Measurements from ENCODE around the gene SUGP2.
"Not testable (repeated sequence)": the region's sequence is repeated elsewhere in the genome, so short reads cannot be mapped to it uniquely, and the experiment has no call there.

SUGP2 gene

GRCh38 chr19:18955042-18955441 lies 78.3 kb downstream of the SUGP2 start:
- DNase-seq (ENCODE audit: low read depth in 2 of 3, low spot score in 2 of 3) = no peak

DNA sequence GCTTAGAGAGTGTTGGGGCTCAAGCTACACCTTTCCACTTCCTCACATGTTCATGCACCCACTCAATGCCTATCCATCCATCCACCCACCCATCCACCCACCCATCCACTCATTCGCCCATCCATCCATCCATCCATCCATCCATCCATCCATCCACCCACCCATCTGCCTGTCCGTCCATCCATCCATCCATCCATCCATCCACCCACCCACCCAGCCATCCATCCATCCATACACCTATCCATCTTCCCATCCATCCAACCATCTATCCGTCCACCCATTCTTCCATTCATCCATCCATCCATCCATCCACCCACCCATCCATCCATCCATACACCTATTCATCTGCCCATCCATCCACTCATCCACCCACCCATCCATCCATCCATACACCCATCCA lies 79.2 kb downstream of the SUGP2 start:
- DNase-seq (ENCODE audit: low read depth in 2 of 3, low spot score in 2 of 3) = no peak

- DNase-seq (ENCODE audit: low read depth in 2 of 3, low spot score in 2 of 3) = not testable (repeated sequence)
These were observed 80.8 kb downstream of the SUGP2 start for GRCh38 chr19:18952364-18953003.

- DNase-seq (ENCODE audit: low read depth in 2 of 3, low spot score in 2 of 3) = no peak
These were observed 81.5 kb downstream of the SUGP2 start for GRCh38 chr19:18951721-18952281.

DNA sequence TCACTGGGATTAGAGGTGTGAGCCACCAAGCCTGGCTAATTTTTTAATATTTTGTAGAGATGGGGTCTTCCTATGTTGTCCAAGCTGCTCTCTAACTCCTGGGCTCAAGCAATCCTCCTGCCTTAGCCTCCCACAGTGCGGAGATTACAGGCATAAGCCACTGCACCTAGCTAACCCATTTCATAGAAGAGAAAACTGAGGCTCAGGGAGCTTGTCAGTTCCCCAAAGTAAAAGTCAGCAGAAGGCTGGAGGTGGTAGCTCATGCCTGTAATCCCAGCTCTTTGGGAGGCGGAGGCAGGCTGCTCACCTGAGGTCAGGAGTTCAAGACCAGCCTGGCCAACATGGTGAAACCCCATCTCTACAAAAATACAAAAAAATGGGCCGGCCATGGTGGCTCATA lies 83.5 kb downstream of the SUGP2 start:
- DNase-seq (ENCODE audit: low read depth in 2 of 3, low spot score in 2 of 3) = no peak

DNA sequence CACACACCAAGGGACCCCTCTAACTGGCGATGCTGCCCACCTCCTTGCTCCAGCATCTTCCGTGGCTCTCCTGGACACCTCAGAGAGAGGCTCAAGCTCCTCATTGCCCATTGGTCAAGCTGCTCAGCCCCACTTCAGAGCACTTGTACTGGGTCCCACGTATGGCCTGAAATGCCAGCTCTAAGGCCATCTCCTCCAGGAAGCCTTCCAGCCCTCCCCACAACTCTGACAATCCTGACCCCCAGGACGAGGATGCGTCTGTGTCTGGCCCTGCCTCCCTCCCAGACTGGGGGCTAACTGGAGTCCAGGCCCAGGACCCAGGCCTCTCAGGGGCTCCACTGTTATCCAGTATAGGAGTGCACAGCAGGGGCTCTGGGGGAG lies 84.4 kb downstream of the SUGP2 start:
- no peak for DNase-seq (ENCODE audit: low read depth in 2 of 3, low spot score in 2 of 3)

DNA sequence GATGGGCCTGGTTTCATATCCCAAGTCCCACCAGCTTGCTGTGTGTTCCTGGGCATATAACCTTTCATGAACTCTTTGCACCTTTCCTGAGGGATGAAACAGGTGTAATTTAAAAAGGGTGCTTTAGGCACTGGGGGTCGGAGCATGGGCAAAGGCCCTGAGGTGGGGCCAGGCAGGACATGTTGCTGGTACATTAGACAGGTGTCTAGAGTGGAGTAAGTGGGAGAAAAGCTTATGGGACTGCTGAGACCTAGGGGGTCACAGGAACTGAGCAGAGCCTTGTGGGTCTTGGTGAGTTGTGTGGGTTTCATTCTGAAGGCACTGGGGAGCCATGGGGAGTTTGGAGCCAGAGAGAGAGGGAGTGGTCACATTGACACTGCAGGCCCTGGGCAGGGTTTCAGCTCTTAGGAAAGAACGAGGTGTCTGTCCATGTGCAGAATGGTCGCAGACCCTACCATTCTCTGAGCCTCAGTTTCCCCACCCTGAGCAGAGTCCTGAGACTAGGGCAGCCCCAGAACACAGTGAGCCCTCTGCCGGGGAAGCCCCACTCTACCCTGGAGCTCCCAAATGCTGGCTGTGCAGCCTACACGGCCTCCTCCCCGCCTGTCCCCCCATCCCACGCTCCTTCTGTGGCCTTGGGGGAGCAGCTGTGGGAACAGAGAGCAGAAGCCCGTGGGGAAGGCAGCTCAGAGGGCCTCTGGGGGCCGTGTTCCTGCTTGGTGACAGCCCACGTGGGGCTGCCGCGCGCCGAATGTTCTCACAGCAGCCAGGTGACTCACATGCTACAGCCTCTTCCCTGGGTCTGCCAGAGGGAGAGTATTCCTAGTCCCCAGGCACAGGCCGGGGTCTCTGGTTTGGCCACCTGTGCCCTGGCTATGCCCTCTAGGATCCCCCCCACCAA lies 85.0 kb downstream of the SUGP2 start:
- no peak for DNase-seq (ENCODE audit: low read depth in 2 of 3, low spot score in 2 of 3)

GRCh38 chr19:18946918-18947317 lies 86.4 kb downstream of the SUGP2 start:
- DNase-seq (ENCODE audit: low read depth in 2 of 3, low spot score in 2 of 3) = no peak

DNA sequence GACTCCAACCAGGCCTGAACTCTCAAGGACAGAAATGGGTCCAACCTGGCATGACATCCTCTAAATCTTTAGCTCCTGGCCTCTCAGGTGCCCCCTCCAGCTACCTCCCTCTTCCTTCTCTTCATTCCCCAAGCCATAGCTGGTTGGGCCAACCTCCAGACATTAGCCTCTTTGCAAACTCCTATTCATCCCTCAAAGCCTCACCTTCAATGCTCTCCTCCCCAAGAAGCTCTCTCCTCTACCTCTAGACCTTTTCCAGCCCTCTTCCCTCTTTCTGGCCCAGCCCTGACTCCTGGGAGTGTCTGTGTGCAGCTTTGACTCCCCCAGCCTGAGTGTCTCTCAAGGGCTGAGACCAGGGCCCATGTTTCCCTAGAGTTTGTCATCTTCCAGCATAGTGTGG lies 87.0 kb downstream of the SUGP2 start:
- no peak for DNase-seq (ENCODE audit: low read depth in 2 of 3, low spot score in 2 of 3)

DNA sequence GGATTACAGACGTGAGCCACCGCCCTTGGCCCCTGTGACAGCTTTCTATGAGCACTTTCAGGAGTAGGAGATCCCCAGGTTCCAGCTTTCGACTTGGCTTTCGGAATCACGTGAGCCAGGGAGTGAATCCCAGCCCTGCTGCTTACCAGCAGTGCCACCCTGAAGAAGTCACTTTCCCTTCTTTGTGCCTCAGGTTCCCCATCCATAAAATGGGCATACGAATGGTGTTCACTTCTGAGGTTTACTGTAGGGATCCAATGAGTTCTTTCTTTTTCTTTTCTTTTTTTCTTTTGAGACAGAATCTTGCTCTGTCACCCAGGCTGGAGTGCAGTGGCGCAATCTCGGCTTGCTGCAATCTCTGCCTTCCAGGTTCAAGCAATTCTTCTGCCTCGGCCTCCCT lies 88.0 kb downstream of the SUGP2 start:
- no peak for DNase-seq (ENCODE audit: low read depth in 2 of 3, low spot score in 2 of 3)

- no peak for DNase-seq (ENCODE audit: low read depth in 2 of 3, low spot score in 2 of 3)
These were observed 89.9 kb downstream of the SUGP2 start for GRCh38 chr19:18943465-18943864.

DNA sequence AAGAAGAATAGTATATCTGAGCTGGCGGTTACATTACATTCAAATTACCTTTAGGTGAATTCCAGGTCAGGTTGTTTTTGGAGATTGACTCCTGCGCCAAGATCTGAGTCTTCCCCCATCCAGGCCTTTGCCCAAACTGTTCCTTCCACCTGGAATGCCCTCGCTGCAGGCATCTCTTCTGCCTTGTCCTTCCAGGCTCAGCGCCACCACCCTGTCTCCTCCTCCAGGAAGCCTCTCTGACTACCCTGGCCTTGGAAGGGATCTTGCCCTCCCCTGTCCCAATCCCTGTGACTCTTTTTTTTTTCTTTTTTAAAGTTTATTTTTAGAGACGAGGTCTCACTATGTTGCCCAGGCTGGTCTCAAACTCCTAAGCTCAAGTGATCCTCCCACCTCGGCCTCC lies 90.6 kb downstream of the SUGP2 start:
- no peak for DNase-seq (ENCODE audit: low read depth in 2 of 3, low spot score in 2 of 3)

DNA sequence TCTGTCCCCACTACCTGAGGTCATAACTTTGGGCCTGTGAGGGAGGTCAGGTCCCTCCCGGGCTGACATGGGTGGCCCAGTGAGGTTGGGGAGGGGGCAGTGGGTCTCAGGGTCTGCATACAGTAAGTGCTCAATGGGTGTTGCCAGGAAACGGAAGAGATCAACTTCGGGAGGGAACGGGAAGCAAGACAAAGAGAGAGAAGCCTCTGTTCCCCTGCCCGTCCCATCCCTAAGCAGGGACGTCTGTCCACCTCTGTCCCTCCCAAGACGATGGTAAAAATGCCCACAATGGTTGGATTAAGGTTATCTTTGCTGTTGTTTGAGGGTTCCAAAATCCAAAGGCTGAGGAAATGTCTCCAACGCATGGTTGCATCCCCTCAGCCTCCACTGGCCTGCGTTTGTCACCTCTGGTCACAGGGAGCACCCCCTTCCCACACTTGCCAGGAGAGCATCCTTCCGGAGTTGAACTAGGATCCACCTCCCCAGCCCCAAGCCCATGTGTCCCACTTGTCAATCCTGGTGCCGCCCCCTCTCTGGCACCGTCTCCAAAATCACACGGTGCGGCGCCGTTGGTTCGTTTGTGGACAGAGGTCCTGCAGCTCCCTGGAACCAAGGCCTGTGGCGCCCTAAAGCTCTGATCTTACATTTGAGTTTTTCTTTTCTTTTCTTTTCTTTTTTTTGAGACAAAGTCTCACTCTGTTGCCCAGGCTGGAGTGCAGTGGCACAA lies 91.5 kb downstream of the SUGP2 start:
- no peak for DNase-seq (ENCODE audit: low read depth in 2 of 3, low spot score in 2 of 3)

Measured in activated CD8-positive, alpha-beta memory T cell treated with anti-CD3 and anti-CD28 coated beads for 48 hours (primary cell).